Measurements from ENCODE around the gene KIRREL3.
A peak's percentile ranks its signal among the peaks of the same experiment; 100 is the strongest.

KIRREL3 gene

DNA sequence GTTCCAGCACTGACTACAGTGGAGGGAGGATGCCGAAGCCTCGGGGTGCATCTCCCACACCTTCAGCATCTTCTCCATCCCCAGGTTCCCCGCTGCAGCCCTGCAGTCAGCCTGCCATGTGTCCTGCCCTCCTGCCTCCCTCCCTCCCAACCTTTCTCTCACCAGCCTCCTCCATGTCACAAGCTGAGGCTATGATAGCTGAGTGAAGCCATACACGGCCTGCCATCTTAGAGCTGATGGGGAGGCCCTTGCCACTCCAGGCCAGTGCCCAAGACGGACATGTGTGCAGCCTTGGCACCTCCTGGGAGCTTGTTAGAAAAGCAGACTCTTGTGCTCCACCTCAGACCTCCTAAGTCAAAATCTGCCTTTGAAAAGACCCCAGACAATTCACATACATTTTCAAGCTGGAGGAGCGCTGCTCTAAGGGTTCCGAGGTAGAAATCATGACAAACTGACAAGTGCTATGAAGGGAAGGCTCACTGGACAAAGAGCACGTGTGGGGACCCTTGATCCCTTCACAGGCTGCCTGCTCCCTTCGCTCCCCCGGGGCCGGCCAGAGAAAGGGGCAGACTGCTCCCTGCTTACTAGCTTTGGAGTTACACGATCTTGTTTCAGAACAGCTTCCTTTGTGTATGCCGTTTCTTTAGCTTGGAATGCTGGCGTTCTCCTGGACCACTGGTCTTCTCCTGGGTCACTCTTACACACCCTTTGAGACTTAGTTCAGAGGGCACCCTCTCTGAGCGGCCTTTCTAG, 521.2 kb downstream of the KIRREL3 start:
- no peak for DNase-seq

DNA sequence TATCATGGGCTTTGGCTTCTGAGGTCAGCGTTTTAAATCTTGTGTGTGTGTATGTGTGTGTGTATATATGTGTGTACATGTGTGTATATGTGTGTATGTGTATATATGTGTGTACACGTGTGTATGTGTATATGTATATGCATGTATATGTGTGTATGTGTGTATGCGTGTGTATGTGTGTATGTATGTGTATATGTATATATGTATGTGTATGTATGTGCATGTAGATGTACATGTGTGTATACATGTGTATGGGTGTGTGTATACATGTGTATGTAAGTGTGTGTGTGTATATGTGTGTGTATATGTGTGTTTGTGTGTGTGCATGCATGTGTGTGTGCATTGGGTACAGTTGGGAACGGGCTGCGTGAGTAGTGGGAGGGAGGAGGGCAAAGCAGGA, 522.1 kb downstream of the KIRREL3 start:
- no peak for DNase-seq

DNA sequence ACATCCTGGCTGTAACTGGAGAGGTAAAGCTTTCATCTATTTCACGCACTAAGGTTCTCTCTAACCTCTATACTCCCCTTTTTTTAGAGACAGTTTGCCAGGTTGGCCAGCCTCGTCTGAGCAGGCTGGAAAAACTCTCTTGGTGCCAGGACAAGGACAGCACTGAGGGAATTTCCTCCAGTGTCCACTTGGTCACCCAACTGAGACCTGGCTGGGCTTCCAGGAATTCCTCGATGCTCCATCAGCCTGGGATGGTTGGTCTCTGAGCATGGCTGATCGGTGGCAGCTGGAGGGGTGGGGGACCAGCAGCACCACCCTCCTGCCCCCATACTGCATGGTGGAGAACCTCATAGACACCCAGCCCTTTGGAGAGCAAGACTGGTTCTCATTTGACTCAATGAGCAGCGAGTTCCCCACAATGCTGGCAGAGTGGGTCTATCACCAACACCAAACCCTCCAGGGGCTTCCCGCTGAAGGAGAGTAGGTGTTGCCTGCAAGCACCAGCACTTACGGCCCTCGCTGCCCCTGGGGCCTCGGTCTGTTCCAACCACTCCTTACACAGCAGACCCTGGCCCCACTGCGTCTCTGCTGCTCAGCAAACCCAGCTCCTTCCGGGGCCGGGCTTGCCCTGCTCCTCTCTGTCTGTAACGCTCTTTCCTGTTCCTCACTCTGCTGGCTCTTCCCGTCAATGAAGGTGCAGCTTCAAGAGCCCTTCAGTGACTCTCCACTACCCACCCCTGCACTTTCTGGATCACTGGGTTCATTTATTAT, 522.9 kb downstream of the KIRREL3 start:
- DNase-seq: peak in 1 of 3 donors; percentile 18

DNA sequence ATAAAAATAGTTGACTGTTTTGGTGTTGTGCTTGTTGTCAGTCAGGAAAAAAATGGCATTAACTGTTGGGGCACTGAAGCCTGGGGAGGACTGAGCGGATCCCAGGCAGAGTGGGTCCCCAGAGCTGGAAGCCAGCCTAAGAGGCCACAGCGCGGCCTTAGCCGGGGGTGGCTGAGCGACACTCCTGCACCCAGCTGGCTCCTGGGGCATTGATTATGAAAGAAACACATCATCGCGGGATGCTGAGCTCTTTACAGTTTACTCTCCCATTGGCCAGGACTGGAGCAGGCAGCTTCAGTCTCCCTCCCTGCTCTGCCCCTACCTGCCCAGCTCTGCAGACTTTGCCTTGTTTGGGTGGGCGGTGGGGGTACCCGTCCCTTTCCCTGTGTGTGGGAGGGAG, 523.6 kb downstream of the KIRREL3 start:
- DNase-seq: no peak

DNA sequence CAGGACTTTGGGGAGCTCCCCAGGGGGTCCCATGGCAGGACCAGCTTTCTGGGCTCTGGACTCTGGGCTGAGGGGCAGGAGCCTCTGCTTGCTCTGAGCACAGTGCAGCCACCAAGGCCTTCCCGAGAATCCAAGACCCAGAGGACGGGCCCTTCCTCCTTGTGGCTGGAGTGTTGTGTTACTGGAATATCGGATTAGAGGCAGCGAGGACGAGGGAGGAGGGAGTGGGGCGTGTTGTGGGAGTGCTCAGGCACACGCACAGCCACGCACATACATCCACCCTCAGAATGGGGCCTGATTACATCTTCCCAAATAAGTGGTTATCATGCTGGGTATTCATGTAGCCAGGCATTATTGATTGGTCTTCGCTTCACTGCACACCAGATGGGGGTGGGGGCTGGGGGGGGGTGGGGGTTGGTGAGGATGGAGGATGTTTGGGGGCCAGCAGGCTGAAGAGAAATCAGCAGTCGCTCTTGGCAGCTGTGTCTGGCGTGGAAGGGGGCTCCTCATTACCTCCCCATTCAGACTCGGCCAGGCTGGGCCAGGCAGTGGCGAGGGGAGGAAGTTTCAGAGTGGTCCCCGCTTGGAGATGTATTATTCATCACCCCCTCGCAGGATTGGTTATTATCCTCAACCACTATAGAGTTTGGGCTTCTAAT, 524.2 kb downstream of the KIRREL3 start:
- no peak for DNase-seq

DNA sequence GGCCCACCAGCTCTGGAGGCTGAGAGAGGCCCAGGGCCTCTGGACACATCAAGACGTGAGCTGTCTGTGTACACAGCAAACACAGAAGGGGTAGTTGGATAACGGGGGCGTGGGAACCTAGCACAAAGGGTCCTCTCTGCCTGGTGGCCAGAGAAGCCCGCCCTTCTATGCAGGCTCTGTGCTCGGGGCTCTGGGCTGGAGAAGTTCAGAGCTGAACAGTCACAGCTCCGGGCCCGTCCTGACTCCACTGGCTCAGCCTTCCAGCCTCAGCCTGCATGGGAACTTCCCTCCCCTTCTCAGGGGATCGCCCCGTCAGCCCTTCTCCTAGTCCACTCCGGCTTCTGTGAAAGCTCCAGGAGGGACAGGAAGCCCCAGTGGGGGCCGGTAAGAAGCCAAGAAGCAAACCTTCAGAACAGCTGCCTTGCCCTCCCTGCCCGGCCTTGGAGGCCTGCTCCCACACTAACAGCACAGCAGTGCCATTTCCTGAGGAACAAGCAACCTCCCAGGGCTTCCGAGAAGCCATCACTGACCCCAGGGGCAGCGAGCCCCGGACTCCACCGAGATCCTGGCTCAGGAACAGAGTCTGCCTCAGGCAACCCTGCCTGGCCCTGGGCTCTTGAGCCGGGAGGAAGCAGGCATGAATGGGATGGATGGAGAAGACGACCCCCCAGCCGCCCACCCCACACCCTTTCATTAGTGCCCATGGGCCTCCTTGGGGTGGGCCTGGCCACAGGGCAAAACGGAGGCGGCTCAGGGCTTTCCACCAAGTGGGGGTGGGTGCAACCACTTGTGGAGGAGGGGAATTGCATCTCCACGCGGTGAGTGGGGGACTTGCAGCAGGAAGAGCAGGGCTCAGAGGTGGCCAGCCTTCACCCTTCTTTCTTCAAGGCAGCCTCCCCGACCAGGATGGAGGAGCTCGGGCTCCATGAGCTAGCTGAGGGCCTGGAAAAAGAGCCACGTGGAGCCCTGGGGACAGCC, 525.3 kb downstream of the KIRREL3 start:
- peak in 1 of 3 donors; percentile 33 for DNase-seq

DNA sequence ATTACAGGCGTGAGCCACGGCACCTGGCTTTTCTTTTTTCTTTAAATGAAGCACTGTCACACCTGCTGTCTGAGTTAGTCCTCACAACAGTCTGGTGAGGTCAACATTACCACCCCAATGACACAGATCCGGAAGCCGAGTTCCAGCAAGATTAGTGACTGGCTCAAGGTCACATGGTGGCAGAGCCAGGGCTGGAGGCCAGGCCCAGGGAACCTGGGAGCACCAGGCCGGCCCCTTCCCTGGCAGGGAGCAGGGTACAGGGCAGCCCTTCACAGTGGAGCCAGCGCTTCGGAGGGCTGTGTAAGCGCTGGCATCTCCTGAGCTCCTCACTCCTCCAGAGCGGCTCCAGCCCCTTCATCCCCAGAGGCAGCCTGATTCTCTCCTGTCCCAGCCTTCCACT, 526.4 kb downstream of the KIRREL3 start:
- DNase-seq: no peak

DNA sequence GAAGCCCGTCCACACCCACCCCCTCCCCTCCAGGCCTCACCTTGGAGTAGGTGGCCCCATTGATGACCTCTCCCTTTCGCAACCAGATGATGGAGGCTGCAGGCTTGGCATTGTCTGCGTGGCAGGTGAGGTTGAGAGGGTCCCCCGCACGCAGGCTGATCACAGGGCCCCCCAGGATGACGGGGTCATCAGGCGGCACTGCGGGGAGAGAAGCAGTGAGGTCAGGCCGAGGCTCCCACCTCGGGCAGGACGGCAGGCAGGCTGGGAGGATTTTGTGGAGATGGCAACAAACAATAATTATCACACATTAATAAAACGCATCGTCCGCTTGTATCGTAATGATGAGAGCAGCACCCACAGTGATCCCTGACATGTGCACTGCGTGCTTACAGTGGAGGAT, 527.3 kb downstream of the KIRREL3 start:
- no peak for DNase-seq

DNA sequence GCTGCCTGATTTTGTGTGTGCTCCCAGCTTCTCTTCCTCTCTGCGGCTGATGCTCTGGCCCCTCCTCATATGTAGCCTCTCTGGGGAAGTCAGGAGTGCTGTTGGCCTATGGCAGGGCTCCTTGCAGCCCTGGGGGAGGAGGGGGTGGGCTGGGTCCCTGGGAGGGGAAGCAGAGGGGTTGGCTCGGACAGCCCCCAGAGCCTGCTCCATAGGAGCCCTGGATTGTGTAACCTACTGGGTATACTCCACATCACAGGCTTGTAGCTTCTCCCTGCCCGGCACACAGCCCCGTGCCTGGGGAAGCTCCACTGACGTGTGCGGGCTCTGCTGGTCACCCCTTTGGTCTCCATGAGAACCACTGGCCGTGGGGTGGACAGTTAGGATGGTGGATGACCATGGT, 531.3 kb downstream of the KIRREL3 start:
- DNase-seq: peak in 1 of 3 donors; percentile 77

DNA sequence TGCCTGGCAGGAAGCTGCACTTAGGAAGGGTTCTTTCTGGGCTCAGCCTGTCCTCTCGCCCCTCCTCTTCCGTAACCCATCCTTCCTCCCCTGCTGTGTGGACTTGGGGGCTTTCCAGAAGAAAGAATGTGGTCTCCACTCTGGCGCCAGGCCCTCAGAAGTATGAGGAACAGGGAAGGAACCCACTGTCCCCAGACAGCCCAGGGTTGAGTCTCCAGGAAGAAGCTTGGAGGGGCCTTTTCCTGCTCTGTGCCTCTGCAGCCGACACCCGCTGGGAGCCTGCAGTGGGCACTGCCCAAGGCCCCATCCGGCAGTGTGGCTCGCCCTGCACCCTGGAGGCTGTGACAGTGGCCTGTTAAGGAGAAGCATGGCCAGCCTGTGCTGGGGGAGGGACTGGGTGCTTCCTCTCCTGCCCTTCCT, 532.5 kb downstream of the KIRREL3 start:
- peak; percentile 44 to 55 (median 44) for DNase-seq

DNA sequence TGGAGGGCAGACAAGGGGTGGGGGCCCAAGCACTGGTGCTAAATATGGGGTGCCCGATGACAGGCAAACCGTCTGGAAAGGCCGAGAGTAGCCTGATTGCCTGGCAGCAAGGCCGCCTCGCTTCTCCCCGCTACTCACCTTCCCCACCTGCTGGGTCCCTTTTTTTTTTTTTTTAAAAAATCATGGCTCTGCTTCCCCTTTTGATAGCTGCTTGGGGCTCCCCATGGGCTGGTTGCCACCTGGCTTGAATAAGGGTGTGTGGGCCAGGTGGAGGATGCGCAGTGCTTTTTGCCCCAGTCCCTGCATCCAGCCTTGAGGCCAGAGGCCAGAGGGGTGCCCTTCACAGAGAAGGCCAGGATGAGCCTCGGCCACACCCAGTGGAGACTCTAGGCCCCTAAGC, 533.1 kb downstream of the KIRREL3 start:
- DNase-seq: no peak

DNA sequence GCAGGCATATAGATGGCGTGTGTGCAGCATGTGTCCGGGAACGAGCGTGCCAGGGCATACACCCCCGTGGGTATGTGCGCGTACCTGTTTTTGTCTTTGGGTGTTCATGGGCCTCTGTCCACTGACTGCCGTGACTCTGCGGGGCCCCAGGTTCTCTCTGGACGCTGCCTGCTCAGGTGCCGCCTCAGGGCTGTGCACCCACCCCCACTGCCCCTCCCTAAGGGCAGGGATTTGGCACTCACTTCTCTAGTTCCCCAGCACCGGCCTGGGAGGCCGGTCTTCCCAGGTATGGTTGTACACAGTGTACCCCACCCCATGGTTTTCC, 533.6 kb downstream of the KIRREL3 start:
- no peak for DNase-seq

DNA sequence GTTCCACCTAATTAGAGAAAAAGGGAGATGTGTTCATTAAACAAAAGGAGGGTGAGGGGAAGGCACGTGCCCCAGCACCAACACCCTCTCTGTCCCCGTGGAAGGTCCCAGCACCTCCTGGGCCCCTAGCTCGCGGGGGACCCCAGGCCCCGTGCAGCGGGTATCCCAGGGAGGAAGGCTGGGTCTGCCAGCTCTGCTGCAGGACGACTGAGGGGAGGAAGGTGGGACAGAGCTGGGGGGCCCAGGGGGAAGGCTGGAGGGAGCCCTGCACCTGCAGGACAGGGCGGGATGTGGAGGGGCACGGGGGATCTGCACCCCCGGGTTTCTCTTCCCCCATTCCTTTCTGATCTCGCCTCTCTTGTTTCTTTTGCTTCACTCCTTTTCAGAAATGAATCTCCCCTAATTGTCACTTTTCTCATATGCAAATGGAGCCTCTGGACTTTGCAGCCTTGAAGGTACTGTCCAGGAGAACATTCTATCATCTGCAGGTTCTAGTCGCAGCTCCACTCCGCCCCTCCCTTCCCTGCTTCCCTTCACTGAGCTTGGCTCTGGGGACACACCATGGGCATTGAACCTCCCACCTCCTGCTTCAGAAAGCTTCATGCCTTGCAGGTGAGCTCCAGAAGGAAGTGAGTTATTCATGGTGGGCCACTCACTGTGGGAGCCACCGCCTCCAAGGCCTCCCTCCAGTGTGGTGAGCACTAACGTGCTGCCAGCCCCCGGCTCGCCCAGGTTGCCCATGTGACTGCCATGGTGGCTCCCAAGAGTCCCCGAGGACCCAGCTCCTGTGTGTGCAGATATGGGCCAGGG, 534.1 kb downstream of the KIRREL3 start:
- DNase-seq: no peak

DNA sequence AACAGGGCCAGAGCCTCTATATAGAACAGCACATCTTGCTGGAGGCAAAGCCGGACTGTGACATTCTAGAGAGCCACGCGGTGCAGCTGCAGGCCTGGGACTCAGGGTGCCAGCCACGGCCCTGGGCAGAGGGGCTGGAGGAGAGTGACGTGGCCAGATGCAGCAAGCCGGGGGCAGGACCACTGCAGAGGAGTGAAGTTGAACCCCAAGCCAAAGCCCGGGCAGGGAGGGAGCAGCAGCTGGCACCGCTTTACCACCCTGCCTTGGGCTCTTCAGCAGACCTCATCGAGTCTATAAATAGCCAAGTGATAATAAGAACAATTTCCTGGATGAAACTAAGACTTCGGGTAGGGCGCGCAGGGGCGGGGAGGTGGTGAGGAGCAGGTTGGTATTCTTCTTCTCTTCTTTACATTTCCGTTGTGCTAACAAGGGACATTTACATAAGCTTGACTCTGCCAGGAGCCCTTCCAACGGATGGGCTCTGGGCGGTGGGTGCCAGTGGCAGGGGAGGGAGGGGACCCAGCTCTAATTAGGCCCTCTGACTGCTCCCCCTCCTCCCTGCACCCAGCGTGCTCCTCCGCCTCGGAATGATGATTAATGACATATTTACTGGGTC, 534.9 kb downstream of the KIRREL3 start:
- no peak for DNase-seq

DNA sequence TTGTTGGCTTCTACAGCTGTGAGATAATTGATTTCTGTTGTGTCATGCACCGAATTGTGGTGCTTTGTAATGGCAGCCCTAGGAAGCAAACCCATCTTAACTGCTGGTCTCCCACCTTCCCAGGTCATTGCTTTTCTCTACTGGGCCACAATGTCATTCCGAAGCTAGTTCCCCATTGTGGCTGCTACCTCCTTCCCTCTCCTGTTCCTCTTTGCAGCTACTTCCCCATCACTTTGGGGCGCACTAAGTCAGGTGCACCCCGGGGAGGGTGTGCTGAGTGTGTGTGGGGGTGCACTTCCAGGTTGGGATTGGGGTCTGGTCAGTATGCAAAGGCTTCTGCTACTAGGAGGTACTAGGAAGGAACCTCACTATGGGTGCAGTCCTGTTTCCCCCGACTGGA, 535.8 kb downstream of the KIRREL3 start:
- DNase-seq: peak in 1 of 3 donors; percentile 27

DNA sequence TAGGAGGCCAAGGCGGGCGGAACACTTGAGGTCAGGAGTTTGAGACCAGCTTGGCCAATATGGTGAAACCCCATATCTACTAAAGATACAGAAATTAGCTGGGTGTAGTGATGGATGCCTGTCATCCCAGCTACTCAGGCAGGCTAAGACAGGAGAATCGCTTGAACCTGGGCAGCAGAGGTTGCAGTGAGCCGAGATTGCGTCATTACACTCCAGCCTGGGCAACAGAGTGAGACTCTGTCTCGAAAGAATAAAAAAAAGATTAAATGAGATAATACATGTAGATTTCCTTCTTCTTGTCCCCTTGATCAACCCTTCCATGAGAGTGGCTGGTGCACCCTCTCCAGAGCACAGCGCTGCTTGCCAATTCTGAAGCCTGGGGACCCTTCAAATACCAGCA, 538.1 kb downstream of the KIRREL3 start:
- no peak for DNase-seq

DNA sequence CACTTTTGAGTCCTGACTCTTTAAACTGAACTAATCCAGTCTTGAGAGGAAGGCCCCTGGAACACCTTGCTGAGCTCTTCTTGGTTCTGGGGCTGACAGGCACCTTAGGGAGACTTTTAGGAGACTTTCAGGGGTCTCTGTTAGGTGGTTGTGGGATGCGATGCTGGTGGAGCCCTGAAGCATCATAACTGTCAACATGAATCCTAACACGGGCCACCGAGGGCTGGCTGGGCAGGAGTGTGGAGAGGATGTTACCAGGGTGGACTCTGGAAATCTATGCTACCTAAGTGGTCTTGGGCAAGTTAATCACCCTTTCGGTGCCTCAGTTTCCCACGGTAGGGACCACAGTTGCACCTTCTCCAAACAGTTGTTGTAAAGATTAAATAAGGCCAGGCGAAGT, 538.6 kb downstream of the KIRREL3 start:
- no peak for DNase-seq

DNA sequence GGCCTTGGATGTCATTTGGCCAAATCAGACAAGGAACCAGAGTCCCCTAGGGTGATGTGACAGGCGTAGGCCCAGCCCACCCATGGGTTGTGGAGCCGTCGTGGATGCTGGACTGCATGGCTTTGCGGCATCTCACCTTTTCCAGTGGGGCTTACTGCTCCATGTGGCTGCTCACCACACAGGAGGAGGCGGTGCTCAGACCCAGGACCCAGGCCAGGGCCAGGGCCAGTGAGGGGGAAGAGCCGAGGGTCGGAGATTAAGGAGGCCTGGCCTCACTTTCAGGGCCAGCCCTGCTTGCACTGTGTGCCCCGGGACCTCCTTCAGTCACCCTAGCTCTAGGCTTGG, 539.5 kb downstream of the KIRREL3 start:
- DNase-seq: no peak

DNA sequence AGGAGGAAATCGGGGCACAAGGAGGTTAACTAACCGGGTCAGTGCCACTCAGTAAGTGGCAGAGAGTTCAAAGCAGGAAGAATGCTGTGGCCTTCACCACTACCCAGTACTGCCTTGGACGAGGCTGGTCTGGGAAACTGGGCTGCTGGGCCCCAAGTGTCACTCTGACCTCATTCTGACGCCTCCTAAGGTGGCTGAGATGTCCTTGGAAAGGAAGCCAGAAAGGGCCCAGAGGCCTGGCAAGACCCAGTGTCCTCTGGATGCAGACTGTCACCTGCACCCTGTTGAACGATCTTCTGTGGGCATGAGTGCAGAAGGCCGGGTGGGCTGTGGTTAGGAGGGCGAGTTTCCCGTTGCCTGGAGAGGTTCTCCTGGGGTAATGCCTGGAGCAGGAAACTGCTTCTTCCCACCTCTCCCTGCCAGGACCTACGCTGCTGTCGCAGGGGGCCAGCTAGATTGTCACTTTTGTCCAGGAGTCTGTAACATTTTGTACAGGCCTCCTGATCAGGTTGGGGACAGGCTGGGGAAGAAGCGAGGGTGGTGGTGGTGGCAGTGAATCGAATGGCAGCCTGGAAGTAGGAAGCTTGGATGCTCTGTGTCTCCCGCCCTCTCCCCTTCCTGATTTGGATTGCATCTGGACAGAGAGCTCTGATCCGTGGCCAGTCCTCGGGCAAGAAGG, 540.0 kb downstream of the KIRREL3 start:
- DNase-seq: no peak

DNA sequence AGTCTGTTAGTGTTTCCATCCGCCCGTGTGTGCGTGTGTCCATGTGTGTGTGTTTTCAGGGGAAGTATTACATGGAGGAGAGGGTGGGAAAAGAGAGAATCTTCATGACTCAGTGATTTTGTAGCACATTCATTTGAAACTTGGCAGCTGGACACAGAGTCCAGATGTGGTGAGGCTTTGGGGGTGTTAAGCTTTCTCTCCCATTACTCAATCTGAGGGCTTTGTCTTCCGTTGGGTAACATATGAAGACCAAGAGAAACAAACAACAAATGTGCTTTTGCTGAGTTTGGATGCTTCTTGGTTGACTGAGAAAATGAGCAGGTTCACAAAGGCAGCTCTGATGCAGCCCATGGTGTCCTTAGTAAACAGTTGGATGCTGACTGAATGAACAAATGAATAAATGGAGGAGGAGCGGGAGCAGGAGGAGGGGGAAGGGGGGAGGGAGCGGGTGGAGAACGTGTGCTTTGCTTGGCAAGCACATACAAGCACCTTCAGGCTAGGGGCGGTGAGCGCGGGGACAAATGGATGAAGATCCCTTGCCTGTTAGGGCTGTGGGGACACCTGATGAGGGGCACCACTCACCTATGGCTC, 540.8 kb downstream of the KIRREL3 start:
- DNase-seq: no peak

DNA sequence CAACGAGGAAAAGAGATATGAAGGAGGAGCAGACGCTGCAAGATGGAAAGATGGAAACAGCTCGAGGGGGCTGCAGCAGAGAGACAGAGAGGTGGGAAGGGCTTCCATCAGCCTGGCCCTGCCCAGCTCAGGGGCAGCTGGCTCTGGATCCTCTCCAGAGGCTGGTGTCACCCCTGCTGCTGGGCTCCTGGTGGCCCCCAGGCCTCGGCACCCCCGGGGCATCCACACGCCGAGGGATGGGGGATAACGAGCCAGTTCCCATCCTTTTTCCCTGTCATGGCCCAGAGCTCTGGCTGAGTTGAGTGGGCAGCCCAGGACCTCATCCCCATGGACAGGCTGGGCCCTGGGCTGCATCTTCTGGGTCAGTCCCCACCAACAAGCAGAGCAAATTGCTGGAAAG, 542.8 kb downstream of the KIRREL3 start:
- DNase-seq: no peak

Data from suppressor macrophage treated with lipopolysaccharide for 1 hour (primary cell).